Measurements from ENCODE around the gene PHYH. TPM values are rescaled to one million over a fixed set of nuclear protein-coding genes. Genes with fewer than 3 reads are reported as not detected.
"Not testable (repeated sequence)": the region's sequence is repeated elsewhere in the genome, so short reads cannot be mapped to it uniquely, and the experiment has no call there.

PHYH gene
- total and polyA plus RNA-seq, 7 donors: 23.3 to 193 (median 43.2) TPM

GRCh38 chr10:13291061-13291460 is 8.8 kb downstream of the PHYH start:
- H3K27ac ChIP-seq: no peak overlapping the region
- 94 to 97% methylated on average over 4 of the region's 4 CpGs for WGBS, 2 donors
- peaks cover 16 to 82% (median 27%) of the 10 kb centered on the region in 4 donors for H3K36me3 ChIP-seq
- H3K4me1 ChIP-seq: no peaks in the 10 kb centered on the region
- TF ChIP-seq EP300 (IDR thresholded peaks at IDR 0.05) (no peak), POLR2AphosphoS5 (IDR thresholded peaks at IDR 0.05) (no peak), CTCF (IDR thresholded peaks at IDR 0.05) (no peak), POLR2A (IDR thresholded peaks at IDR 0.05) (no peak)
- DNase-seq: no peak
- H3K4me3 ChIP-seq: no peak overlapping the region
- intact Hi-C loops (cut with DNase I): no loop called here
- no peaks in the 10 kb centered on the region for H3K9me3 ChIP-seq
- no peaks in the 10 kb centered on the region for H3K27me3 ChIP-seq

GRCh38 chr10:13284050-13284449 is 15.8 kb downstream of the PHYH start:
- 80 to 93% methylated on average over 4 of the region's 4 CpGs for WGBS, 2 donors
- intact Hi-C loops (cut with DNase I): no loop called here
- TF ChIP-seq CTCF (IDR thresholded peaks at IDR 0.05) (no peak), POLR2A (IDR thresholded peaks at IDR 0.05) (no peak), POLR2AphosphoS5 (IDR thresholded peaks at IDR 0.05) (no peak), EP300 (IDR thresholded peaks at IDR 0.05) (no peak)

GRCh38 chr10:13282348-13282747 is 17.5 kb downstream of the PHYH start:
- H3K4me1 ChIP-seq; H3K27ac ChIP-seq; intact Hi-C loops (cut with DNase I); H3K27me3 ChIP-seq; H3K9me3 ChIP-seq; H3K4me3 ChIP-seq; DNase-seq: not testable (repeated sequence)
- 93 to 94% methylated on average over 6 of the region's 6 CpGs for WGBS, 2 donors
- H3K36me3 ChIP-seq: peaks cover 9 to 78% (median 28%) of the 10 kb centered on the region in 4 donors

More at GRCh38 chr10:13284050-13284449, 15.8 kb downstream of the PHYH start:
- Histone ChIP-seq H3K27me3 (no peaks in the 10 kb centered on the region), H3K4me3 (no peak overlapping the region), H3K9me3 (no peaks in the 10 kb centered on the region), H3K27ac (no peak overlapping the region), H3K36me3 (peaks cover 14 to 80% (median 34%) of the 10 kb centered on the region in 4 donors), H3K4me1 (no peaks in the 10 kb centered on the region)
- no peak for DNase-seq

- Histone ChIP-seq H3K9me3 (no peaks in the 10 kb centered on the region), H3K4me1 (peaks cover 0 to 11% (median 3%) of the 10 kb centered on the region in 4 donors), H3K27ac (no peak overlapping the region), H3K27me3 (no peaks in the 10 kb centered on the region), H3K36me3 (peaks cover 7 to 43% (median 23%) of the 10 kb centered on the region in 4 donors), H3K4me3 (no peak overlapping the region)
- no peak for DNase-seq
- intact Hi-C loops (cut with DNase I): no loop called here
- TF ChIP-seq POLR2A (IDR thresholded peaks at IDR 0.05) (no peak), POLR2AphosphoS5 (IDR thresholded peaks at IDR 0.05) (no peak), CTCF (IDR thresholded peaks at IDR 0.05) (no peak), EP300 (IDR thresholded peaks at IDR 0.05) (no peak)
- WGBS, 2 donors: 53 to 75% methylated on average over 4 of the region's 4 CpGs
Measured at GRCh38 chr10:13276749-13277365, 23.0 kb downstream of the PHYH start.

- H3K27me3 ChIP-seq; H3K27ac ChIP-seq; H3K9me3 ChIP-seq; H3K4me3 ChIP-seq; intact Hi-C loops (cut with DNase I): not testable (repeated sequence)
- DNase-seq: peak; percentile 53
- Histone ChIP-seq H3K4me1 (peaks cover 0 to 13% (median 4%) of the 10 kb centered on the region in 4 donors), H3K36me3 (peaks cover 7 to 35% (median 20%) of the 10 kb centered on the region in 4 donors)
- 97% methylated on average over 11 of the region's 11 CpGs for WGBS, 2 donors
Measured at GRCh38 chr10:13276146-13276545, 23.7 kb downstream of the PHYH start.

- WGBS, 2 donors: 77 to 83% methylated on average over 12 of the region's 12 CpGs
- peak; percentile 71 for DNase-seq
- Histone ChIP-seq H3K27ac (peak overlapping the region in 1 of 4 donors; percentile 25), H3K4me1 (peaks cover 0 to 13% (median 4%) of the 10 kb centered on the region in 4 donors), H3K27me3 (no peaks in the 10 kb centered on the region), H3K36me3 (no peaks in the 10 kb centered on the region), H3K9me3 (no peaks in the 10 kb centered on the region), H3K4me3 (no peak overlapping the region)
- intact Hi-C loops (cut with DNase I): no loop called here
- no peak for TF ChIP-seq POLR2A (IDR thresholded peaks at IDR 0.05)
- TF ChIP-seq CTCF (IDR thresholded peaks at IDR 0.05): no peak
- TF ChIP-seq POLR2AphosphoS5 (IDR thresholded peaks at IDR 0.05): peak in 1 of 4 donors; percentile 12
- no peak for TF ChIP-seq EP300 (IDR thresholded peaks at IDR 0.05)
Measured at GRCh38 chr10:13272164-13272571, 27.7 kb downstream of the PHYH start.

Measured in sigmoid colon (tissue), 7 donors.